ENCODE results near the gene TMEM128.
"Not testable (repeated sequence)": the region's sequence is repeated elsewhere in the genome, so short reads cannot be mapped to it uniquely, and the experiment has no call there.

The TMEM128 gene

GRCh38 chr4:4195354-4195753, 52.7 kb downstream of the TMEM128 start:
- no peak for DNase-seq (ENCODE audit: low read depth in 1 of 2, low spot score in 1 of 2)

GRCh38 chr4:4188557-4188956, 59.5 kb downstream of the TMEM128 start:
- not testable (repeated sequence) for DNase-seq (ENCODE audit: low read depth in 1 of 2, low spot score in 1 of 2)

Data from activated CD4-positive, alpha-beta T cell treated with anti-CD3 and anti-CD28 coated beads, Interleukin-2, amount 50 U/mL, for 24 hours (primary cell).